Stimulated activated CD8-positive, alpha-beta memory T cell treated with anti-CD3 and anti-CD28 coated beads, Interleukin-2, amount 100 ng/mL, for 1 hour (primary cell): Measurements from ENCODE around the gene BAG2.

ENCODE experiments used
- DNase-seq, 2 donors: peaks; one replicate each; pipeline ENCODE4 v3.0.0-alpha.2; 2020; ENCODE audit warnings: low read depth in 2 of 2

BAG2 gene

GRCh38 chr6:57172136-57173055 is at the start of gene BAG2:
Gene BAG2, plus strand, starts transcription at chr6:57172326. Its CDS starts 372 bp downstream, at chr6:57172698.
- DNase-seq: peak; percentile 68 to 80

GRCh38 chr6:57123111-57123510 is 49.0 kb upstream of the BAG2 start:
- no peak for DNase-seq

GRCh38 chr6:57127763-57128162 is 44.4 kb upstream of the BAG2 start:
- DNase-seq: no peak

- DNase-seq: no peak
Observed at GRCh38 chr6:57130661-57131177, 41.4 kb upstream of the BAG2 start.

- DNase-seq: no peak
Observed at GRCh38 chr6:57134954-57135353, 37.2 kb upstream of the BAG2 start.

- no peak for DNase-seq
Observed at GRCh38 chr6:57135885-57136284, 36.2 kb upstream of the BAG2 start.

- DNase-seq: no peak
Observed at GRCh38 chr6:57137350-57137749, 34.8 kb upstream of the BAG2 start.

GRCh38 chr6:57138026-57138425 is 34.1 kb upstream of the BAG2 start:
- DNase-seq: no peak

GRCh38 chr6:57141451-57142177 is 30.5 kb upstream of the BAG2 start:
- DNase-seq: no peak

- DNase-seq: no peak
Observed at GRCh38 chr6:57142178-57142525, 30.0 kb upstream of the BAG2 start.

GRCh38 chr6:57143690-57144089 is 28.4 kb upstream of the BAG2 start:
- no peak for DNase-seq

- no peak for DNase-seq
Observed at GRCh38 chr6:57147401-57147800, 24.7 kb upstream of the BAG2 start.

GRCh38 chr6:57147955-57148858 is 23.9 kb upstream of the BAG2 start:
- DNase-seq: no peak

- no peak for DNase-seq
Observed at GRCh38 chr6:57158658-57159057, 13.5 kb upstream of the BAG2 start.

- no peak for DNase-seq
Observed at GRCh38 chr6:57159127-57159526, 13.0 kb upstream of the BAG2 start.

GRCh38 chr6:57162028-57162427 is 10.1 kb upstream of the BAG2 start:
- no peak for DNase-seq

- DNase-seq: no peak
Observed at GRCh38 chr6:57162516-57162915, 9.6 kb upstream of the BAG2 start.

- DNase-seq: no peak
Observed at GRCh38 chr6:57163956-57164355, 8.2 kb upstream of the BAG2 start.

- DNase-seq: no peak
Observed at GRCh38 chr6:57165080-57165479, 7.0 kb upstream of the BAG2 start.

- no peak for DNase-seq
Observed at GRCh38 chr6:57173056-57173885, 1.1 kb downstream of the BAG2 start.
